Gastroesophageal sphincter (tissue), 3 donors: ENCODE data around the gene MIA2.

Experiments used
- EP300 ChIP-seq: sonication (generic); formaldehyde crosslinking; IDR thresholded peaks from one replicate; pipeline ENCODE4 v1.6.1; 2017; ENCODE audit warnings: antibody characterized with exemption, mild to moderate bottlenecking
- POLR2A ChIP-seq, 2 donors: fragments of 450-650 bp; IDR thresholded peaks; one replicate each; pipeline ENCODE4 v1.6.1; 2017; ENCODE audit warnings: antibody characterized with exemption in 2 of 2, mild to moderate bottlenecking in 2 of 2, moderate library complexity in 1 of 2
- POLR2AphosphoS5 ChIP-seq: sonication (generic); formaldehyde crosslinking; IDR thresholded peaks from one replicate; pipeline ENCODE4 v1.6.1; 2017; ENCODE audit warnings: antibody characterized with exemption
- TF ChIP-seq, protein P1 (sequence below), 4 experiments: fragments of 200-600 bp in 2 of 4; fragments of 450-650 bp in 2 of 4; sonication (generic) in 1 of 4; IDR thresholded peaks; one replicate each; pipeline ENCODE4 v1.5.1; 2017 to 2019; ENCODE audit warnings: antibody characterized with exemption in 4 of 4, mild to moderate bottlenecking in 2 of 4, moderate library complexity in 2 of 4

DNA sequence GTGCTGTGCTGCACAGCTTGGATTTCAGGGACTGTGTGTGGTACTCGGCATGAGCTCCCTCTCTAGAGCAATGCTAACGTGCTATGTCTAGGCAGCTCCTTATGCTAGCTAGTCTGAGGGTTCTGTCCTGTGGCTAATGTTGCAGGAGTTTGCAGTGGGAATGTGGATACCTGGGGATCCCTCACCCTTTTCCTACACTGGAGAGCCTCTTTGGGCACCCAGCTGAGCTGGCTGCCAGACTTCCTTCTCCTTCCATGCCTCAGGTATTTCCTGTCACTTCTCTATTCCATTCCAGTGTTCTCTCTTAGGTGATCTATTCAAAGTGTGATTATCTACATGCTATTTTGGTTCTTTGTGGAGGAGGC is 133.7 kb downstream of the MIA2 start:
- TF ChIP-seq, protein P1, sequence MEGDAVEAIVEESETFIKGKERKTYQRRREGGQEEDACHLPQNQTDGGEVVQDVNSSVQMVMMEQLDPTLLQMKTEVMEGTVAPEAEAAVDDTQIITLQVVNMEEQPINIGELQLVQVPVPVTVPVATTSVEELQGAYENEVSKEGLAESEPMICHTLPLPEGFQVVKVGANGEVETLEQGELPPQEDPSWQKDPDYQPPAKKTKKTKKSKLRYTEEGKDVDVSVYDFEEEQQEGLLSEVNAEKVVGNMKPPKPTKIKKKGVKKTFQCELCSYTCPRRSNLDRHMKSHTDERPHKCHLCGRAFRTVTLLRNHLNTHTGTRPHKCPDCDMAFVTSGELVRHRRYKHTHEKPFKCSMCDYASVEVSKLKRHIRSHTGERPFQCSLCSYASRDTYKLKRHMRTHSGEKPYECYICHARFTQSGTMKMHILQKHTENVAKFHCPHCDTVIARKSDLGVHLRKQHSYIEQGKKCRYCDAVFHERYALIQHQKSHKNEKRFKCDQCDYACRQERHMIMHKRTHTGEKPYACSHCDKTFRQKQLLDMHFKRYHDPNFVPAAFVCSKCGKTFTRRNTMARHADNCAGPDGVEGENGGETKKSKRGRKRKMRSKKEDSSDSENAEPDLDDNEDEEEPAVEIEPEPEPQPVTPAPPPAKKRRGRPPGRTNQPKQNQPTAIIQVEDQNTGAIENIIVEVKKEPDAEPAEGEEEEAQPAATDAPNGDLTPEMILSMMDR (IDR thresholded peaks at IDR 0.05), result no peak
- TF ChIP-seq POLR2AphosphoS5 (no peak), EP300 (no peak), POLR2A (IDR thresholded peaks at IDR 0.05) (no peak)
